Measurements from ENCODE around the gene C2CD2. TPM values are rescaled to one million over a fixed set of nuclear protein-coding genes. Genes with fewer than 3 reads are reported as not detected.
A peak's percentile ranks its signal among the peaks of the same experiment; 100 is the strongest.
"Not testable (repeated sequence)": the region's sequence is repeated elsewhere in the genome, so short reads cannot be mapped to it uniquely, and the experiment has no call there.

Gene C2CD2
- 8.3 TPM for total RNA-seq

GRCh38 chr21:41953831-41954653, at the start of gene C2CD2:
Gene C2CD2 (minus strand): TSS chr21:41954018. CDS start chr21:41953648, 370 bp downstream.
- DNase-seq, result peak; percentile 14

GRCh38 chr21:42003051-42003461, 49.2 kb upstream of the C2CD2 start:
- no peak for DNase-seq

- DNase-seq, result peak; percentile 16
Measured at GRCh38 chr21:42002421-42002958, 48.7 kb upstream of the C2CD2 start.

- DNase-seq, result no peak
Measured at GRCh38 chr21:42001781-42002180, 48.0 kb upstream of the C2CD2 start.

GRCh38 chr21:42000908-42001307, 47.1 kb upstream of the C2CD2 start:
- DNase-seq, result no peak

GRCh38 chr21:41997657-41998056, 43.8 kb upstream of the C2CD2 start:
- no peak for DNase-seq

- no peak for DNase-seq
Measured at GRCh38 chr21:41995577-41995976, 41.8 kb upstream of the C2CD2 start.

- DNase-seq, result not testable (repeated sequence)
Measured at GRCh38 chr21:41994613-41995012, 40.8 kb upstream of the C2CD2 start.

GRCh38 chr21:41993744-41994143, 39.9 kb upstream of the C2CD2 start:
- DNase-seq, result no peak

GRCh38 chr21:41992576-41992975, 38.8 kb upstream of the C2CD2 start:
- no peak for DNase-seq

GRCh38 chr21:41991659-41992058, 37.8 kb upstream of the C2CD2 start:
- no peak for DNase-seq

- DNase-seq, result no peak
Measured at GRCh38 chr21:41989698-41990097, 35.9 kb upstream of the C2CD2 start.

- no peak for DNase-seq
Measured at GRCh38 chr21:41987310-41987709, 33.5 kb upstream of the C2CD2 start.

- no peak for DNase-seq
Measured at GRCh38 chr21:41985662-41986416, 32.0 kb upstream of the C2CD2 start.

- DNase-seq, result no peak
Measured at GRCh38 chr21:41983229-41983628, 29.4 kb upstream of the C2CD2 start.

- no peak for DNase-seq
Measured at GRCh38 chr21:41980561-41980960, 26.7 kb upstream of the C2CD2 start.

- no peak for DNase-seq
Measured at GRCh38 chr21:41979751-41980369, 26.0 kb upstream of the C2CD2 start.

GRCh38 chr21:41979335-41979734, 25.5 kb upstream of the C2CD2 start:
- DNase-seq, result no peak

GRCh38 chr21:41977034-41977950, 23.5 kb upstream of the C2CD2 start:
- DNase-seq, result no peak

GRCh38 chr21:41976611-41977010, 22.8 kb upstream of the C2CD2 start:
- no peak for DNase-seq

GRCh38 chr21:41975391-41976272, 21.8 kb upstream of the C2CD2 start:
- DNase-seq, result no peak
